ENCODE measurements around the gene OR10P1. TPM values are rescaled to one million over a fixed set of nuclear protein-coding genes. Genes with fewer than 3 reads are reported as not detected.

OR10P1 gene
- total and polyA plus RNA-seq, 10 of the 15 experiments (the other 5 are each of a cell fraction or from before 2014, with no cell fraction given): not detected

GRCh38 chr12:55682087-55682796 lies 45.5 kb downstream of the OR10P1 start:
- CTCF ChIA-PET: interaction anchor here (0.7 to 1.7 kb wide), 17 partner anchors 9 to 963 kb away, joined by 3 to 13 read pairs (median 4); partner anchors contain the start of gene BLOC1S1
- SMC1A ChIA-PET (ENCODE audit: uncharacterized antibody, unreplicated experiment): interaction anchor here (0.8 to 1.4 kb wide), 7 partner anchors 8 to 52 kb away, joined by 3 to 8 read pairs (median 3); partner anchors contain the start of gene BLOC1S1
- no peak for DNase-seq (ENCODE audit: low read depth, low spot score)
- Histone ChIP-seq H3K9me3 (replicated peaks; ENCODE audit: control insufficient read depth, insufficient read depth, low read length) (no peaks in the 10 kb centered on the region), H3K4me1 (ENCODE audit: control insufficient read depth, insufficient read depth, low read length) (peaks cover 10% of the 10 kb centered on the region), H3K79me2 (ENCODE audit: control insufficient read depth, insufficient read depth, low read length) (no peaks in the 10 kb centered on the region), H3K27me3 (replicated peaks in 1 of 2; ENCODE audit: control insufficient read depth in 2 of 2, insufficient read depth in 2 of 2, low read length in 1 of 2) (no peaks in the 10 kb centered on the region), H3K9ac (ENCODE audit: control insufficient read depth, insufficient read depth, low read length) (no peak overlapping the region), H3K4me3 (peak overlapping the region; percentile 23; the same call in 1 of the 2 replicates), H3K36me3 (ENCODE audit: control insufficient read depth in 2 of 2, insufficient read depth in 2 of 2, low read length in 1 of 2) (no peaks in the 10 kb centered on the region), H3K27ac (ENCODE audit: control insufficient read depth, insufficient read depth) (no peak overlapping the region), H4K20me1 (ENCODE audit: control insufficient read depth, insufficient read depth) (no peaks in the 10 kb centered on the region), H3K4me2 (ENCODE audit: control insufficient read depth, insufficient read depth) (peak overlapping the region; percentile 61), H2AFZ (ENCODE audit: control insufficient read depth, low read depth, low read length) (peak overlapping the region; percentile 70)
- POLR2A ChIA-PET: interaction anchor here (1.1 kb wide), 1 partner anchor 8 kb away, joined by 3 read pairs; no protein-coding TSS in a partner anchor
- in situ Hi-C loops (cut with MboI) (no loop called here), intact Hi-C loops (cut with micrococcal nuclease; ENCODE audit: unreplicated experiment) (no loop called here)
- no peak for FAIRE-seq
- BruUV-seq (replicated peaks): no TSS peak
- WGBS (ENCODE audit: insufficient coverage, insufficient replicate concordance, low lambda C conversion rate, missing lambda C conversion rate): 62% methylated on average over 13 of the region's 13 CpGs
- ATAC-seq: peak; percentile 13; the same call in 2 of the 3 replicates
- RAD21 ChIA-PET (ENCODE audit: unreplicated experiment): interaction anchor here (0.6 to 1.4 kb wide), 8 partner anchors 9 to 304 kb away, joined by 3 to 8 read pairs (median 4); partner anchors contain the start of gene BLOC1S1
- TF ChIP-seq ZNF207 (IDR thresholded peaks at IDR 0.05; ENCODE audit: borderline replicate concordance) (no peak), STAT1 (conservative IDR thresholded peaks at IDR 0.05) (no peak), ZZZ3 (IDR thresholded peaks at IDR 0.05; ENCODE audit: control insufficient read depth, insufficient read length, low read depth) (no peak), SRF (IDR thresholded peaks at IDR 0.05; ENCODE audit: low read depth in 2 of 2, low read length in 2 of 2) (no peak), ZBTB11 (CRISPR knock-in tag; IDR thresholded peaks at IDR 0.05) (no peak), MEF2A (IDR thresholded peaks at IDR 0.05; ENCODE audit: insufficient read depth, low read depth, low read length) (no peak), DPF2 (IDR thresholded peaks at IDR 0.05) (no peak), SMARCA5 (IDR thresholded peaks at IDR 0.05) (no peak), POU2F2 (IDR thresholded peaks at IDR 0.05; ENCODE audit: borderline replicate concordance, low read depth, low read length) (no peak), MTA2 (IDR thresholded peaks at IDR 0.05; ENCODE audit: low read depth) (no peak), RUNX3 (IDR thresholded peaks at IDR 0.05; ENCODE audit: low read length) (no peak), GABPA (IDR thresholded peaks at IDR 0.05; ENCODE audit: low read depth) (no peak), BCLAF1 (IDR thresholded peaks at IDR 0.05) (no peak), BCL3 (IDR thresholded peaks at IDR 0.05; ENCODE audit: borderline replicate concordance, insufficient read depth, low read depth, low read length, poor library complexity, severe bottlenecking) (no peak), EP300 (IDR thresholded peaks at IDR 0.05; ENCODE audit: borderline replicate concordance in 1 of 2, control insufficient read depth in 1 of 2, low read depth in 2 of 2, low read length in 2 of 2) (no peak), CREM (IDR thresholded peaks at IDR 0.05; ENCODE audit: low read depth) (no peak)

Data from GM12878 (cell line).